Vagina (tissue), 2 donors: ENCODE results near the gene TRAPPC2L. TPM values are rescaled to one million over a fixed set of nuclear protein-coding genes. Genes with fewer than 3 reads are reported as not detected.

ENCODE experiments used
- DNase-seq, 2 donors: peaks; one replicate each; pipeline ENCODE4 v3.0.0-alpha.2; 2017; ENCODE audit errors: extremely low spot score in 2 of 2
- H3K27ac ChIP-seq: fragments of 200-600 bp; sonication (generic); one replicate; pipeline ENCODE4 v1.5.1; 2019
- H3K27me3 ChIP-seq: fragments of 200-600 bp; sonication (generic); one replicate; pipeline ENCODE4 v1.5.1; 2019
- H3K36me3 ChIP-seq, 2 donors: fragments of 200-600 bp; sonication (generic); one replicate each; pipeline ENCODE4 v1.5.1; 2017 to 2019
- H3K4me1 ChIP-seq: fragments of 200-600 bp; sonication (generic); one replicate; pipeline ENCODE4 v1.5.1; 2019
- H3K4me3 ChIP-seq, 2 donors: fragments of 200-600 bp; sonication (generic); 1 replicate in 1 of 2; 2 replicates in 1 of 2; pipeline ENCODE4 v1.5.1; 2016 to 2019
- H3K9me3 ChIP-seq: fragments of 200-600 bp; sonication (generic); one replicate; pipeline ENCODE4 v1.5.1; 2019
- POLR2A ChIP-seq, 2 donors: fragments of 450-650 bp; IDR thresholded peaks; one replicate each; pipeline ENCODE4 v1.6.1; 2017; ENCODE audit warnings: antibody characterized with exemption in 2 of 2, mild to moderate bottlenecking in 2 of 2, moderate library complexity in 2 of 2
- POLR2AphosphoS5 ChIP-seq, 2 donors: sonication (generic); formaldehyde crosslinking; IDR thresholded peaks; one replicate each; pipeline ENCODE4 v1.9.0; 2017; ENCODE audit warnings: antibody characterized with exemption in 2 of 2, mild to moderate bottlenecking in 2 of 2, low read depth in 1 of 2; ENCODE audit not compliant: insufficient read depth in 1 of 2
- intact Hi-C: fragments of 100-400 bp; cut with DNase I; formaldehyde crosslinking; loops from one replicate; pipeline ENCODE4 v1.15.1; 2023
- total RNA-seq: library from RNA; depleted of rRNA; stranded (reverse); fragments of >200 nt; gene quantifications from one replicate; pipeline ENCODE4 v1.2.3, GENCODE V29; 2016
- TF ChIP-seq, protein P1 (sequence below), 3 experiments: fragments of 450-650 bp in 2 of 3; fragments of 200-600 bp in 1 of 3; sonication (generic) in 1 of 3; IDR thresholded peaks; one replicate each; pipeline ENCODE4 v1.5.1; 2017 to 2019; ENCODE audit warnings: antibody characterized with exemption in 3 of 3, mild to moderate bottlenecking in 2 of 3, moderate library complexity in 2 of 3

The TRAPPC2L gene
- total RNA-seq, 1 donor from 2014 or later: 50.8 TPM

DNA sequence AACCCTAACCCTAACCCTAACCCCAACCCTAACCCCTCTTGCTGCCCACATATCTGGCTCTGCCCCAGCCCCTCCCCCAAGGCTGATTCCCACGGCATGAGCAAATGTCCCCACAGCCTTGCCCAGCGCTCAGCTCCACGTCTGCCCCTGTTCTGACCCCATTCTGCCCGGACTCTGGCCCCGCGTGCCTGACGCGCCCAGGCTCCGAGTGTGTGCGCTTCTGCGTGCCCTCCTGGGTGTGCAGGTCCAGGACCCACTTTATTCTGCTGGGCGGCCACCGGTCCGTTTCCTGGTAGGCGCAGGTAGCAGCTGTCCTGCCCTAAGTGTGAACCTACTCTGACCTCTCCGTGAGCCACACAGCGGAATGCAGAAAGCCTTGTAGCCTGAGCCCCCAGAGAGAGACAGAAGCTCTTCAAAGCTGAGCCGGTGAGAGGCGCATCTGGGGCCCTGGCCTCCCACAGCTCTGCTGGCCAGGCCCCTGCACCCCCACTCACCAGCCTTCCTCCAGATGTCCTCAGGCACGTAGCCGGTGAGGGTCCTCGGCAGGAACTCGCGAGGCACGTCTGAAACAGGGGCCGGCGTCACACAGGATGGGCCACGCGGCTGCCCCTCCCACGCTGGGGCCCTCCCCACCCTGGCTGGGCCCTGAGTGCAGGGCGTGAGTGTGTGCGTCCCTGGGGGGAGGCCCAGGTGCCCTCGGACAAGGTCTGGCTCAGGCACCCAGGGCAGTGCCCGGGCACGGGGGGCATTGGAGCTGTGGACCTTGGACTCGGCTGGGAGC, 23.5 kb downstream of the TRAPPC2L start:
- DNase-seq: no peak
- H3K4me1 ChIP-seq: peaks cover 17% of the 10 kb centered on the region
- no peak overlapping the region for H3K27ac ChIP-seq
- intact Hi-C loops: no loop called here
- H3K36me3 ChIP-seq: no peaks in the 10 kb centered on the region
- TF ChIP-seq POLR2A (IDR thresholded peaks at IDR 0.05) (no peak), POLR2AphosphoS5 (IDR thresholded peaks at IDR 0.05; ENCODE audit: insufficient read depth in 1 of 2, low read depth in 1 of 2) (no peak)
- TF ChIP-seq, protein P1, sequence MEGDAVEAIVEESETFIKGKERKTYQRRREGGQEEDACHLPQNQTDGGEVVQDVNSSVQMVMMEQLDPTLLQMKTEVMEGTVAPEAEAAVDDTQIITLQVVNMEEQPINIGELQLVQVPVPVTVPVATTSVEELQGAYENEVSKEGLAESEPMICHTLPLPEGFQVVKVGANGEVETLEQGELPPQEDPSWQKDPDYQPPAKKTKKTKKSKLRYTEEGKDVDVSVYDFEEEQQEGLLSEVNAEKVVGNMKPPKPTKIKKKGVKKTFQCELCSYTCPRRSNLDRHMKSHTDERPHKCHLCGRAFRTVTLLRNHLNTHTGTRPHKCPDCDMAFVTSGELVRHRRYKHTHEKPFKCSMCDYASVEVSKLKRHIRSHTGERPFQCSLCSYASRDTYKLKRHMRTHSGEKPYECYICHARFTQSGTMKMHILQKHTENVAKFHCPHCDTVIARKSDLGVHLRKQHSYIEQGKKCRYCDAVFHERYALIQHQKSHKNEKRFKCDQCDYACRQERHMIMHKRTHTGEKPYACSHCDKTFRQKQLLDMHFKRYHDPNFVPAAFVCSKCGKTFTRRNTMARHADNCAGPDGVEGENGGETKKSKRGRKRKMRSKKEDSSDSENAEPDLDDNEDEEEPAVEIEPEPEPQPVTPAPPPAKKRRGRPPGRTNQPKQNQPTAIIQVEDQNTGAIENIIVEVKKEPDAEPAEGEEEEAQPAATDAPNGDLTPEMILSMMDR (IDR thresholded peaks at IDR 0.05): no peak
- no peaks in the 10 kb centered on the region for H3K9me3 ChIP-seq
- H3K4me3 ChIP-seq: no peak overlapping the region
- H3K27me3 ChIP-seq: no peaks in the 10 kb centered on the region

DNA sequence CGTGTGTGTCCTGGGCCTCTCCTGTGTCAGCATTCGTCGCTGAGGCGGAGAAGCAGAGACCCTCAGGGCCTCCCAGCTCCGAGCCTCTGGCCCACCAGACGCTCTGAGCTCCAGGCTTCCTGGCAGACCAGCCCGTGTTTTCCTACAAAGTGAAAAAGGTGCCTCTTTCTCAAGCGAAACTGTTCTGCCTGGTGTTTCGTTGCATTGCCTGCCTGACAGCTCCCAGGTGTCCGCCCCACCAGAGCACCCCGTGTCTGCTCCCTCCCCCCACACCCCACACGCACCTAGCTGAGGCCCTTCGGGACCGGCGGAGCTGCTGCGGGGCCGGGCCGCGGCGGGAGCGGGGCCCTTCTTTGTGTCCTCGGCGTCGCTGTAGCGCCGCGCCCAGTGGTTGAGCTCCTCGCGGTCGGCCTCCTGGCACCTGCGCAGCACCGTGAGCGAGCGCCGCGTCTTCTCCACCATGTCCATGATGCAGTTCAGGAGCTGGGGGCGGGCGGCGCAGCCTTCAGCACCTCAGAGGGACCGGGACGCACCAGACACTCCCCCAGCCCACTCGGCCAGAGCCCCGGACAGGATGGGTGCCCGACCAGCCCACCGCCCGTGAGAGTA, 24.2 kb downstream of the TRAPPC2L start:
- Histone ChIP-seq H3K4me1 (peaks cover 17% of the 10 kb centered on the region), H3K36me3 (no peaks in the 10 kb centered on the region), H3K4me3 (peak overlapping the region in 1 of 2 donors; percentile 7), H3K27me3 (no peaks in the 10 kb centered on the region), H3K9me3 (no peaks in the 10 kb centered on the region), H3K27ac (no peak overlapping the region)
- no peak for DNase-seq
- intact Hi-C loops: no loop called here
- TF ChIP-seq POLR2AphosphoS5 (IDR thresholded peaks at IDR 0.05; ENCODE audit: insufficient read depth in 1 of 2, low read depth in 1 of 2): no peak
- no peak for TF ChIP-seq POLR2A (IDR thresholded peaks at IDR 0.05)
- TF ChIP-seq, protein P1 (IDR thresholded peaks at IDR 0.05): no peak

DNA sequence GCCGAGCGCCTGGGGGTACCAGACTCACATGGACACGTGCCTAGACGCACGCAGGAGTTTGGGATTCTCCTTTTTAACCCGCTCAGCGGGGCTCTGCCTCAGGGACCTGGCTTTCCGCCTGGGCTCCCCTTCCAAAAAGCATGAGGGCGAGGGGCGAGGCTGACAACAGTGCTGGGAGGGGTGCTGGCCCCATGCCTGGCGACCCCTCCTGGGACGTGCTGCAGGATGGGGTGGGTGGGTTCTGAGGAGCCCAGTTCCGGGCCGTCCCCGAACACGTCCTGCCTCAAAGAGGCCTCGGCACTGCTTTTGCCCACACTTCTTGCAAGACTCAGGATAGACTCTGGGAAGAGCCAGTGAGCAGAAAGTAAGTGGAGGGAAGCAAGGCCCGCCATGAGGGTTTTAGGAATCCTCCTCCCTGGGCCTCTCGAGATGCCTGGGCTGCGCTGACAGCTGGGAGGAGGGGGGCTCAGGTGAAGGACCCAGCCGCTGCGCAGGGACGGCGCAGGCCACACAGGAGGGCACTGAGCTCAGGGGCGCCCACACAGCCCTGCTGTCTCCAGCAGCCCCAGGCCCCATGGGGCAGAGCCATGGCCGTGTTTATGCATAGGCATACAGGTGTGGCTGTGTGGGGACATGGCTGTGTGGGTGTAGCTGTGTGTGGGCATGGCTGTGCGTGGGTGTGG, 24.9 kb downstream of the TRAPPC2L start:
- H3K4me1 ChIP-seq: peaks cover 17% of the 10 kb centered on the region
- DNase-seq: no peak
- TF ChIP-seq POLR2AphosphoS5 (IDR thresholded peaks at IDR 0.05; ENCODE audit: insufficient read depth in 1 of 2, low read depth in 1 of 2): no peak
- TF ChIP-seq, protein P1 (IDR thresholded peaks at IDR 0.05): no peak
- no peak for TF ChIP-seq POLR2A (IDR thresholded peaks at IDR 0.05)
- no peak overlapping the region for H3K27ac ChIP-seq
- H3K4me3 ChIP-seq: peak overlapping the region in 1 of 2 donors; percentile 7
- H3K36me3 ChIP-seq: no peaks in the 10 kb centered on the region
- H3K9me3 ChIP-seq: no peaks in the 10 kb centered on the region
- intact Hi-C loops: no loop called here
- H3K27me3 ChIP-seq: no peaks in the 10 kb centered on the region

DNA sequence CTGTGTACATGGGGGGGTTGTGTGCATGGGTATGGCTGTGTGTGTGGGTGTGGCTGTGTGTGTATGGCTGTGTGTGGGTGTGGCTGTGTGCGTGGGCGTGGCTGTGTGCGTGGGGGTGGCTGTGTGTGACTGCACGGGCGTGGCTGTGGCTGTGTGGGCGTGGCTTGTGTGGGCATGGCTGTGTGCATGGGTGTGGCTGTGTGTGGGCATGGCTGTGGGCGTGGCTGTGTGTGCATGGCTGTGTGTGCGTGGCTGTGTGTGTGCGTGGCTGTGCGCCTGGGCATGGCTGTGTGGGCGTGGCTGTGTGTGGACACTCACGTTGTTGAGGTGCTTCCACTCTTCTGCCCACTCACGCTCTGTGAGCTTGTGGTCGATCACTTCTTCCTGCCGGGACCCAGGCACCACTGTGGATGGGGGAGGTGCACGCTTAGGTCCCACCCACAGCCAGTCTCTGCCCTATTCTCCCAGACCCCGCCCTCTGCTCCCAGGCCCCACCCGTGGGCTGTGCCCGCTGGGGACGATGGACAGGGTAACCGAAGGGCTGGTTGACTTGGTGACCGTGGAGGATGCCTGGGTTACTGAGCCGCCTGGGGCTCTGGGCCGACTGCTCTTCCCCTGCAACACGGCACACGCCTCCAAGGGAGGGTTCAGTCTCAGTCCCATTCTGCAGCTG, 25.6 kb downstream of the TRAPPC2L start:
- Histone ChIP-seq H3K9me3 (no peaks in the 10 kb centered on the region), H3K27me3 (no peaks in the 10 kb centered on the region), H3K36me3 (no peaks in the 10 kb centered on the region), H3K27ac (no peak overlapping the region), H3K4me1 (peaks cover 21% of the 10 kb centered on the region), H3K4me3 (no peak overlapping the region)
- intact Hi-C loops: no loop called here
- TF ChIP-seq POLR2A (IDR thresholded peaks at IDR 0.05) (no peak), POLR2AphosphoS5 (IDR thresholded peaks at IDR 0.05; ENCODE audit: insufficient read depth in 1 of 2, low read depth in 1 of 2) (no peak)
- TF ChIP-seq, protein P1 (IDR thresholded peaks at IDR 0.05): no peak
- DNase-seq: no peak
